CD8-positive, alpha-beta memory T cell (primary cell): ENCODE results near the gene CCDC88C. TPM values are rescaled to one million over a fixed set of nuclear protein-coding genes. Genes with fewer than 3 reads are reported as not detected.
"Not testable (repeated sequence)": the region's sequence is repeated elsewhere in the genome, so short reads cannot be mapped to it uniquely, and the experiment has no call there.

Experiments used
- CTCF ChIA-PET: fragments of 350-600 bp; sonication (Branson Sonifier 250); formaldehyde crosslinking; loops from one replicate; lab custom pipeline; 2021; ENCODE audit warnings: antibody characterized with exemption; lab: Charles Lee
- POLR2A ChIA-PET: fragments of 350-600 bp; sonication (Branson Sonifier 250); formaldehyde crosslinking; loops from one replicate; lab custom pipeline; 2021; ENCODE audit warnings: antibody characterized with exemption; lab: Charles Lee
- DNase-seq, 5 donors: peaks; one replicate each; pipeline versions ENCODE4 v3.0.0 to v3.0.0-alpha.2; 2020 to 2022; ENCODE audit warnings: mixed read lengths in 1 of 5
- H3K27ac ChIP-seq: one replicate; pipeline ENCODE4 v1.7.0; 2013; ENCODE audit warnings: low read depth, mild to moderate bottlenecking, low read length, moderate library complexity
- H3K27me3 ChIP-seq: 2 replicates; pipeline ENCODE4 v1.7.0; 2013; ENCODE audit warnings: low read length, mild to moderate bottlenecking; ENCODE audit not compliant: insufficient read depth, poor library complexity, severe bottlenecking
- H3K36me3 ChIP-seq: 2 replicates; pipeline ENCODE4 v1.7.0; 2013; ENCODE audit warnings: mild to moderate bottlenecking, low read length, moderate library complexity; ENCODE audit not compliant: insufficient read depth
- H3K4me1 ChIP-seq: 2 replicates; pipeline ENCODE4 v1.7.0; 2013; ENCODE audit warnings: mild to moderate bottlenecking, low read length, moderate library complexity; ENCODE audit not compliant: insufficient read depth
- H3K4me3 ChIP-seq: 2 replicates; pipeline ENCODE4 v1.7.0; 2013; ENCODE audit warnings: mild to moderate bottlenecking, low read length
- H3K9me3 ChIP-seq: 2 replicates; pipeline ENCODE4 v1.7.0; 2013; ENCODE audit warnings: mild to moderate bottlenecking, low read length
- H3K27ac Mint-ChIP-seq, 8 donors: one replicate each; pipeline ENCODE4 v1.8.0; 2020 to 2021; ENCODE audit warnings: mixed read lengths in 8 of 8, mild to moderate bottlenecking in 6 of 8, inconsistent platforms in 3 of 8, moderate library complexity in 3 of 8
- H3K27me3 Mint-ChIP-seq, 2 donors: one replicate each; pipeline ENCODE4 v1.8.0; 2020 to 2021; ENCODE audit warnings: mixed read lengths in 2 of 2, mild to moderate bottlenecking in 1 of 2, moderate library complexity in 1 of 2
- H3K36me3 Mint-ChIP-seq, 3 donors: one replicate each; pipeline ENCODE4 v1.8.0; 2020 to 2021; ENCODE audit warnings: mixed read lengths in 3 of 3, inconsistent platforms in 1 of 3, mild to moderate bottlenecking in 1 of 3
- H3K4me1 Mint-ChIP-seq, 3 donors: one replicate each; pipeline ENCODE4 v1.8.0; 2020 to 2021; ENCODE audit warnings: mixed read lengths in 3 of 3, inconsistent platforms in 1 of 3, mild to moderate bottlenecking in 1 of 3
- H3K4me3 Mint-ChIP-seq, 7 donors: one replicate each; pipeline ENCODE4 v1.8.0; 2020 to 2021; ENCODE audit warnings: mixed read lengths in 7 of 7, mild to moderate bottlenecking in 6 of 7, moderate library complexity in 4 of 7, inconsistent platforms in 2 of 7
- H3K9me3 Mint-ChIP-seq, 5 donors: one replicate each; pipeline ENCODE4 v1.8.0; 2020 to 2022; ENCODE audit warnings: mixed read lengths in 5 of 5, mild to moderate bottlenecking in 3 of 5, moderate library complexity in 2 of 5, inconsistent platforms in 1 of 5
- polyA plus RNA-seq: library from polyadenylated mRNA; unstranded; fragments of 300-500 nt; fragmentation: Illumina TruSeq; gene quantifications from one replicate; pipeline ENCODE4 v1.2.3, GENCODE V29; 2021
- total RNA-seq, 2 experiments: library from RNA; stranded (reverse); gene quantifications; one replicate each; pipeline ENCODE4 v1.2.3, GENCODE V29; 2021

CCDC88C gene
- total and polyA plus RNA-seq, 3 experiments from 2014 or later: 42.3 to 74.1 (median 71.7) TPM

DNA sequence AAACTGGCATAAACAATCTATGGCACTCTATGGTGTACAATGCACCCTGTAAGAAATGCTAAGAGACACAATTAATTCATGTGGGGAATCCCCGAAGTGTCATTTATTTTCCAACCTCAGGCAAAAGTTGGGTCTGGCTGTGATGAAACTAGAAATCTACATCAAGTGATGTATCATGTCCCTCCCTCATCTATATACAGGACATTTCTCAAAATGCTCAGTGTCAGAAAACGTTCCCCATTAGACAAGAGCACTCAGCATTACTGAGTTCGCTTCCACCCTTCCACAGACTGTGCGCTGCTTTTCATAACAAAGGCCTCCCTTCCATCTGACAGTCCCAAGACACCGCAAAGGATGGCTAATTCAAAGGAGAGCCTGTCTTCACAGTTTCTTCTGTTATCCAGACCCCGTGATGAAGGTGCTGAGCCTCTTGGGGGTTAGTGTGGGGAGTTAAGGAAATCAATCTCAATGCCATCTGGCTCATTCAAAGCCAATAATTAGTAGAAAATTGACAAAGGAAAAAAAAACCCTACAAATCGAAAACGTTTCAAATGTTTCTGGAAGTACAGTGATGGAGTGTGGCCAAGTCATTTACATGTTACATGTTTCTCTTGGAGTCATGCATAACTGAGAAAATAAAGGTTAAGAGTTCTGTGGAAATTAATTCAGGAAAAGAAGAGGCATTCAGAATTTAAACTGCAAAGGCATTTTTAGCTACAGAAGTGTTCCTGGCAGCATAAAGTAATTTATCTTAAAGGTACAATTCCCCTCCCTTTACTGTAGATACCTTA, 7.5 kb downstream of the CCDC88C start:
- Histone ChIP-seq H3K27ac (peak overlapping the region; percentile 55), H3K9me3 (no peaks in the 10 kb centered on the region), H3K36me3 (peaks cover 52% of the 10 kb centered on the region), H3K27me3 (no peaks in the 10 kb centered on the region), H3K4me1 (peaks cover 99% of the 10 kb centered on the region), H3K4me3 (peak overlapping the region; percentile 46)
- DNase-seq: peak in 1 of 5 donors; percentile 44
- no peaks in the 10 kb centered on the region for H3K9me3 Mint-ChIP-seq
- no peaks in the 10 kb centered on the region for H3K27me3 Mint-ChIP-seq
- POLR2A ChIA-PET: interaction anchor here (0.6 to 2.5 kb wide), 6 partner anchors 10 to 347 kb away, joined by 3 to 10 read pairs (median 5); no protein-coding TSS in a partner anchor
- peak overlapping the region; percentile 92 to 100 (median 96) for H3K27ac Mint-ChIP-seq
- peaks cover 17 to 83% (median 39%) of the 10 kb centered on the region in 3 donors for H3K36me3 Mint-ChIP-seq
- H3K4me3 Mint-ChIP-seq: peak overlapping the region; percentile 78 to 93 (median 83)
- CTCF ChIA-PET: interaction anchor here (0.9 to 12.4 kb wide), 7 partner anchors 9 to 165 kb away, joined by 3 to 211 read pairs (median 4); no protein-coding TSS in a partner anchor
- H3K4me1 Mint-ChIP-seq: peaks cover 88 to 100% (median 97%) of the 10 kb centered on the region in 3 donors

DNA sequence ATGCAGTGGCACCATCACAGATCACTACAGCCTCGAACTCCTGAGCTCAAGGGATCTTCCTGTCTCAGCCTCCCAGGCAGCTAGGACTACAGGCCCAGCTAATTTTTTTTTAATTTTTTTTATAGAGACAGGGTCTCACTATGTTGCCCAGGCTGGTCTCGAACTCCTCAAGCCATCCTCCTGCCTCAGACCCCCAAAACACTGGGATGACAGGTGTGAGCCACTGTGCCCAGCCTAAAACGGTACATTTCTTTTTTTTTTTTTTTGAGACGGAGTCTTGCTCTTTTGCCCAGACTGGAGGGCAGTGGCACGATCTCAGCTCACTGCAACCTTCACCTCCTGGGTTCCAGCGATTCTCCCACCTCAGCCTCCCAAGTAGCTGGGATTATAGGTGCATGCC, 8.4 kb downstream of the CCDC88C start:
- ChIA-PET CTCF (interaction anchor here (0.7 to 2.1 kb wide), 9 partner anchors 9 to 164 kb away, joined by 3 to 9 read pairs (median 3); no protein-coding TSS in a partner anchor), POLR2A (interaction anchor here (0.6 to 2.3 kb wide), 5 partner anchors 9 to 466 kb away, joined by 3 to 18 read pairs (median 4); partner anchors contain the start of gene CCDC88C)
- H3K9me3 ChIP-seq, H3K27me3 ChIP-seq, H3K9me3 Mint-ChIP-seq, H3K4me3 ChIP-seq, DNase-seq, H3K27me3 Mint-ChIP-seq: not testable (repeated sequence)
- H3K27ac Mint-ChIP-seq: peak overlapping the region; percentile 92 to 100 (median 96)
- H3K36me3 Mint-ChIP-seq: peaks cover 14 to 78% (median 40%) of the 10 kb centered on the region in 3 donors
- H3K4me1 Mint-ChIP-seq: peaks cover 89 to 98% (median 94%) of the 10 kb centered on the region in 3 donors
- Histone ChIP-seq H3K36me3 (peaks cover 52% of the 10 kb centered on the region), H3K4me1 (peaks cover 99% of the 10 kb centered on the region), H3K27ac (peak overlapping the region; percentile 55)
- H3K4me3 Mint-ChIP-seq: peak overlapping the region; percentile 68 to 93 (median 82)

GRCh38 chr14:91406982-91407381, 10.6 kb downstream of the CCDC88C start:
- CTCF ChIA-PET: interaction anchor here (1.9 to 13.8 kb wide), 2 partner anchors 9 to 32 kb away, joined by 5 to 211 read pairs; partner anchors contain the start of gene CCDC88C
- no peaks in the 10 kb centered on the region for H3K27me3 ChIP-seq
- H3K36me3 Mint-ChIP-seq: peaks cover 14 to 67% (median 40%) of the 10 kb centered on the region in 3 donors

GRCh38 chr14:91406451-91406850, 11.2 kb downstream of the CCDC88C start:
- POLR2A ChIA-PET: interaction anchor here (1.3 to 5.2 kb wide), 2 partner anchors 10 to 89 kb away, joined by 3 to 58 read pairs; partner anchors contain the start of gene CCDC88C

More at GRCh38 chr14:91406982-91407381, 10.6 kb downstream of the CCDC88C start:
- Histone ChIP-seq H3K4me3 (peak overlapping the region; percentile 36), H3K4me1 (peaks cover 100% of the 10 kb centered on the region), H3K36me3 (peaks cover 41% of the 10 kb centered on the region), H3K27ac (peak overlapping the region; percentile 25), H3K9me3 (no peaks in the 10 kb centered on the region)
- DNase-seq: no peak
- H3K4me3 Mint-ChIP-seq: peak overlapping the region in 6 of 7 donors; percentile 68 to 88 (median 82)
- H3K9me3 Mint-ChIP-seq: no peaks in the 10 kb centered on the region
- peaks cover 92 to 98% (median 94%) of the 10 kb centered on the region in 3 donors for H3K4me1 Mint-ChIP-seq
- H3K27ac Mint-ChIP-seq: peak overlapping the region; percentile 92 to 100 (median 96)
- POLR2A ChIA-PET: no interaction called here
- peaks cover 0 to 1% of the 10 kb centered on the region in 2 donors for H3K27me3 Mint-ChIP-seq

DNA sequence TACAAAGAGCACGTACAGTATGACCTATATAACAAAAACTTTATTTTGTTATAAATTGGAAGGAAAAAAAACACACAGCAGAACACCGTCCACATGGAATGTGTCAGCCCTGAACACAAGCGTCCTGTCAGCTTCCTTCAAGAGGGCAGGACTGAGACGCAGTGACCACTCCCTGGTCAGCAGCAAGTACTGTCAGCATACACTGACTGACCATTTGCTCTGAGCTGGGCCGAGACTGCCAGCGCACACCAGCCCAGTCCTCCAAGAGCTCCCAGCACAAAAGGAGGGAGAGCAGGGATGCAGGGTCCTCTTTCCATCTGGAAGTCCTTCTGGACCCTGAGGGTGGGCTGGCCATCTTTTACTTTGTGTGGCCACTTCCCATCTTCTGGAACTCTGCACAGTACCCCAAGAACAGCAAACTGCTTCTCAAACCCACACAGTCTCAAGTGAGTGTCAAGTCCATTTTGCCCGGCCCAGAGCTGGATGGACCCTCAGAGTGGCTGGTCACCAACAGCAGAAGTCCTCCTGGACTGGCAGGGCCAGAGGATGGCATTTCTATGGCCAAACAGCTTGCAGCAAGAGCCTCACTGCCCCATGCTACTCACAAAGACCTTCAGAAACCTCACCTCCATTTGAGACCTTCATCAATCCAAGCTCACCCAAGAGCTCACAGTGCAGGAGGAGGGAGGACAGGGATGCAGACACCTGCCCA, 11.7 kb downstream of the CCDC88C start:
- Mint-ChIP-seq H3K27me3 (peaks cover 0 to 1% of the 10 kb centered on the region in 2 donors), H3K4me3 (peak overlapping the region; percentile 68 to 91 (median 82)), H3K9me3 (no peaks in the 10 kb centered on the region), H3K27ac (peak overlapping the region; percentile 92 to 100 (median 96)), H3K36me3 (peaks cover 14 to 60% (median 35%) of the 10 kb centered on the region in 3 donors), H3K4me1 (peaks cover 89 to 98% (median 94%) of the 10 kb centered on the region in 3 donors)
- Histone ChIP-seq H3K36me3 (peaks cover 39% of the 10 kb centered on the region), H3K4me1 (peaks cover 97% of the 10 kb centered on the region), H3K27me3 (no peaks in the 10 kb centered on the region), H3K27ac (peak overlapping the region; percentile 62), H3K9me3 (no peaks in the 10 kb centered on the region), H3K4me3 (peak overlapping the region; percentile 36)
- no peak for DNase-seq
- CTCF ChIA-PET: interaction anchor here (0.8 to 13.8 kb wide), 10 partner anchors 10 to 90 kb away, joined by 3 to 211 read pairs (median 4); partner anchors contain the start of gene CCDC88C
- POLR2A ChIA-PET: interaction anchor here (0.5 to 5.2 kb wide), 7 partner anchors 10 to 88 kb away, joined by 3 to 58 read pairs (median 4); partner anchors contain the start of gene CCDC88C

More at GRCh38 chr14:91406451-91406850, 11.2 kb downstream of the CCDC88C start:
- CTCF ChIA-PET: interaction anchor here (0.8 to 13.8 kb wide), 7 partner anchors 10 to 83 kb away, joined by 3 to 211 read pairs (median 5); partner anchors contain the start of gene CCDC88C
- H3K4me1 ChIP-seq: peaks cover 100% of the 10 kb centered on the region
- H3K36me3 Mint-ChIP-seq: peaks cover 14 to 65% (median 40%) of the 10 kb centered on the region in 3 donors
- peaks cover 41% of the 10 kb centered on the region for H3K36me3 ChIP-seq
- peak overlapping the region; percentile 17 for H3K27ac ChIP-seq
- H3K27me3 Mint-ChIP-seq: peaks cover 0 to 1% of the 10 kb centered on the region in 2 donors
- peak overlapping the region; percentile 19 to 88 (median 82) for H3K4me3 Mint-ChIP-seq
- H3K4me1 Mint-ChIP-seq: peaks cover 93 to 98% (median 94%) of the 10 kb centered on the region in 3 donors
- no peak for DNase-seq
- no peaks in the 10 kb centered on the region for H3K27me3 ChIP-seq
- no peaks in the 10 kb centered on the region for H3K9me3 Mint-ChIP-seq
- no peaks in the 10 kb centered on the region for H3K9me3 ChIP-seq
- peak overlapping the region; percentile 36 for H3K4me3 ChIP-seq
- H3K27ac Mint-ChIP-seq: peak overlapping the region; percentile 92 to 100 (median 96)

GRCh38 chr14:91405241-91405721, 12.3 kb downstream of the CCDC88C start:
- Mint-ChIP-seq H3K36me3 (peaks cover 14 to 56% (median 34%) of the 10 kb centered on the region in 3 donors), H3K27ac (peak overlapping the region; percentile 92 to 100 (median 96)), H3K27me3 (peaks cover 0 to 1% of the 10 kb centered on the region in 2 donors), H3K4me1 (peaks cover 89 to 98% (median 94%) of the 10 kb centered on the region in 3 donors), H3K9me3 (no peaks in the 10 kb centered on the region), H3K4me3 (peak overlapping the region; percentile 68 to 91 (median 82))
- POLR2A ChIA-PET: interaction anchor here (0.5 to 5.2 kb wide), 7 partner anchors 9 to 88 kb away, joined by 3 to 58 read pairs (median 4); partner anchors contain the start of gene CCDC88C
- Histone ChIP-seq H3K27ac (peak overlapping the region; percentile 62), H3K4me1 (peaks cover 97% of the 10 kb centered on the region), H3K27me3 (no peaks in the 10 kb centered on the region), H3K4me3 (peak overlapping the region; percentile 61), H3K9me3 (no peaks in the 10 kb centered on the region), H3K36me3 (peaks cover 33% of the 10 kb centered on the region)
- peak; percentile 61 to 88 (median 77) for DNase-seq
- CTCF ChIA-PET: interaction anchor here (0.8 to 13.8 kb wide), 10 partner anchors 11 to 89 kb away, joined by 3 to 211 read pairs (median 4); partner anchors contain the start of gene CCDC88C
